GM18507 (cell line): ENCODE measurements around the gene IQSEC3.
"Not testable (repeated sequence)": the region's sequence is repeated elsewhere in the genome, so short reads cannot be mapped to it uniquely, and the experiment has no call there.

Experiments
- DNase-seq: peaks from one replicate; pipeline ENCODE4 v3.0.0; 2011; ENCODE audit warnings: low read depth; ENCODE audit not compliant: insufficient read length; ENCODE audit errors: extremely low spot score
- FAIRE-seq: peaks from 2 replicates; lab custom pipeline; 2011; peaks lifted over from hg19 to GRCh38; lab: Jason Lieb, UNC

IQSEC3 gene

GRCh38 chr12:186006-186625, 119.5 kb downstream of the IQSEC3 start:
- DNase-seq (no peak), FAIRE-seq (no peak)

- not testable (repeated sequence) for FAIRE-seq, DNase-seq
These were observed 121.7 kb downstream of the IQSEC3 start for GRCh38 chr12:187986-188909.

- no peak for FAIRE-seq
- peak; percentile 55 for DNase-seq
These were observed 122.5 kb downstream of the IQSEC3 start for GRCh38 chr12:188910-189621.

GRCh38 chr12:189622-189962, 123.0 kb downstream of the IQSEC3 start:
- FAIRE-seq = no peak
- no peak for DNase-seq

- DNase-seq (no peak), FAIRE-seq (no peak)
These were observed 124.3 kb downstream of the IQSEC3 start for GRCh38 chr12:190881-191280.

GRCh38 chr12:191541-191940, 125.0 kb downstream of the IQSEC3 start:
- no peak for DNase-seq
- FAIRE-seq = no peak

- FAIRE-seq (no peak), DNase-seq (no peak)
These were observed 126.7 kb downstream of the IQSEC3 start for GRCh38 chr12:193261-193660.

GRCh38 chr12:194276-194675, 127.7 kb downstream of the IQSEC3 start:
- DNase-seq (no peak), FAIRE-seq (no peak)

GRCh38 chr12:195156-195555, 128.6 kb downstream of the IQSEC3 start:
- DNase-seq = no peak
- no peak for FAIRE-seq

GRCh38 chr12:195951-196350, 129.4 kb downstream of the IQSEC3 start:
- DNase-seq (no peak), FAIRE-seq (no peak)

- DNase-seq (no peak), FAIRE-seq (no peak)
These were observed 129.9 kb downstream of the IQSEC3 start for GRCh38 chr12:196436-196835.

- DNase-seq (no peak), FAIRE-seq (no peak)
These were observed 130.8 kb downstream of the IQSEC3 start for GRCh38 chr12:197347-197746.

GRCh38 chr12:197911-198695, 131.5 kb downstream of the IQSEC3 start:
- no peak for DNase-seq
- FAIRE-seq = no peak

GRCh38 chr12:198705-199104, 132.1 kb downstream of the IQSEC3 start:
- DNase-seq (no peak), FAIRE-seq (no peak)

GRCh38 chr12:201361-201760, 134.8 kb downstream of the IQSEC3 start:
- DNase-seq = no peak
- FAIRE-seq = no peak

- no peak for FAIRE-seq
- no peak for DNase-seq
These were observed 135.6 kb downstream of the IQSEC3 start for GRCh38 chr12:202081-202731.

- FAIRE-seq = no peak
These were observed 136.5 kb downstream of the IQSEC3 start for GRCh38 chr12:203074-203461.

GRCh38 chr12:203462-204260, 137.1 kb downstream of the IQSEC3 start:
- no peak for FAIRE-seq
- DNase-seq = no peak

More at GRCh38 chr12:203074-203461, 136.5 kb downstream of the IQSEC3 start:
- DNase-seq = no peak
